Loucy (cell line): ENCODE results near the gene RXRA.

Experiments
- EZH2phosphoT487 ChIP-seq: fragments of 200-600 bp; IDR thresholded peaks from 2 replicates; pipeline ENCODE4 v1.6.1; 2018; ENCODE audit warnings: antibody characterized with exemption, mild to moderate bottlenecking, moderate library complexity, borderline replicate concordance
- TF ChIP-seq, protein P1 (sequence below): fragments of 200-600 bp; sonication (generic); conservative IDR thresholded peaks from 2 replicates; pipeline ENCODE4 v1.5.1; 2014; ENCODE audit warnings: mild to moderate bottlenecking, antibody characterized with exemption, low read length

DNA sequence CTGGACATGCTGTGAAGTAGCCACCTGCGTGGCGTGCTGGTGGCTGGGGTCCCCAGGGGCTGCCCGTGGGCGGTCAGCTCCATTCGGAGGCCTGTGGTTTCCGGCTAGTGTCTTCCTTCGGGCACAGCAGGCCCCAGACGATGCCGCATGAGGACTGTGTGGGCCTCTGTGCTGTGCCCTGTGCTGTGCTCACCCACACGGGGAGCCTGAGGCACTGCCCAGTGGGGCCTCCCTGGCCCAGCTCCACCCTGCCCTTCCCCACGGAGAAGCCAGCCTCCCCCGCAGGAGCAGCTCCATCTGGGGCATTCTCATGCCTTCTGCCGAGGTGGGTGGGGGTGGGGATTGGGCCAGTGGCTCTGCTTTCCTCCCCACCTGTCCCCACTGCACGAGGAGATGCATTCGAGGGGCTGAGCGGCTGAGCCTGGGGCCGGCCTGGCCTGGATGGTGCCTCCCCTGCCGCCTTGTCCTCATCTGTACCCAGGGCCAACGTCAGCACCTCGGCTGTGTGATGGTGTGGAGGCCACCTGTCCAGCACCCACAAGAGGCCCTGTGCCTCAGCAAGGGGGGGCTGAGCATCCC, 24.2 kb downstream of the RXRA start:
- TF ChIP-seq, protein P1, sequence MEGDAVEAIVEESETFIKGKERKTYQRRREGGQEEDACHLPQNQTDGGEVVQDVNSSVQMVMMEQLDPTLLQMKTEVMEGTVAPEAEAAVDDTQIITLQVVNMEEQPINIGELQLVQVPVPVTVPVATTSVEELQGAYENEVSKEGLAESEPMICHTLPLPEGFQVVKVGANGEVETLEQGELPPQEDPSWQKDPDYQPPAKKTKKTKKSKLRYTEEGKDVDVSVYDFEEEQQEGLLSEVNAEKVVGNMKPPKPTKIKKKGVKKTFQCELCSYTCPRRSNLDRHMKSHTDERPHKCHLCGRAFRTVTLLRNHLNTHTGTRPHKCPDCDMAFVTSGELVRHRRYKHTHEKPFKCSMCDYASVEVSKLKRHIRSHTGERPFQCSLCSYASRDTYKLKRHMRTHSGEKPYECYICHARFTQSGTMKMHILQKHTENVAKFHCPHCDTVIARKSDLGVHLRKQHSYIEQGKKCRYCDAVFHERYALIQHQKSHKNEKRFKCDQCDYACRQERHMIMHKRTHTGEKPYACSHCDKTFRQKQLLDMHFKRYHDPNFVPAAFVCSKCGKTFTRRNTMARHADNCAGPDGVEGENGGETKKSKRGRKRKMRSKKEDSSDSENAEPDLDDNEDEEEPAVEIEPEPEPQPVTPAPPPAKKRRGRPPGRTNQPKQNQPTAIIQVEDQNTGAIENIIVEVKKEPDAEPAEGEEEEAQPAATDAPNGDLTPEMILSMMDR, result no peak
- no peak for TF ChIP-seq EZH2phosphoT487
